Spleen (tissue), 7 donors: ENCODE results near the gene EPB41L4B.

ENCODE experiments used
- POLR2A ChIP-seq, 3 donors: fragments of 450-650 bp; IDR thresholded peaks; one replicate each; pipeline ENCODE4 v1.5.1; 2017; ENCODE audit warnings: antibody characterized with exemption in 3 of 3, mild to moderate bottlenecking in 1 of 3
- POLR2AphosphoS5 ChIP-seq, 3 donors: sonication (generic); formaldehyde crosslinking; IDR thresholded peaks; one replicate each; pipeline ENCODE4 v1.5.1; 2017; ENCODE audit warnings: antibody characterized with exemption in 3 of 3
- TF ChIP-seq, protein P1 (sequence below), 11 experiments: fragments of 200-600 bp in 7 of 11; fragments of 450-650 bp in 4 of 11; sonication (generic) in 4 of 11; IDR thresholded peaks in 8 of 11; conservative IDR thresholded peaks in 3 of 11; 1 replicate in 7 of 11; 2 replicates in 4 of 11; pipeline versions ENCODE4 v1.4.0 to v1.8.0; 2016 to 2021; ENCODE audit warnings: antibody characterized with exemption in 11 of 11, inconsistent platforms in 4 of 11, mild to moderate bottlenecking in 1 of 11
- donor health status: DM: no; HTN: no; CAD: no; lungs with moderate emphysema.
- donor health status: DM: no; HTN: no; CAD: no.
- donor health status: DM: no; HTN: no; CAD: no.

DNA sequence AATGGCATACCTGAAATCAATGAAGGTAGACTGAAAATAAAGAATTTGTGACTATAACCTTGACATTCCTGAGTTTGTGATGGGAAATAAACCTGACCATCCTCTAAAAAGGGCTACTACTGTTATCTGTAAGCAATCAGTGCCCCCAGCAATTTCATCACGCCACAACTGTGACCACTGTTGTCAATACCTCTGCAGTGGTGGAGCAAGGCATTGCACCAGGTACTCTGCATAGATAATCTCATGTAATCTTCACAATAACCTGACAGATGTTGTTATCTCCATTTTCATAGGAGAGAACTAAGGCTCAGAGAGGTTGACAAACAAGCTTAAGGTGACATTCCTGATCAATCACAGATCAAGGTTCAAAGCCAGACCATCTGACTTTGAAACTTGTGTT lies 115.3 kb downstream of the EPB41L4B start:
- no peak for TF ChIP-seq POLR2A (IDR thresholded peaks at IDR 0.05)
- TF ChIP-seq, protein P1, sequence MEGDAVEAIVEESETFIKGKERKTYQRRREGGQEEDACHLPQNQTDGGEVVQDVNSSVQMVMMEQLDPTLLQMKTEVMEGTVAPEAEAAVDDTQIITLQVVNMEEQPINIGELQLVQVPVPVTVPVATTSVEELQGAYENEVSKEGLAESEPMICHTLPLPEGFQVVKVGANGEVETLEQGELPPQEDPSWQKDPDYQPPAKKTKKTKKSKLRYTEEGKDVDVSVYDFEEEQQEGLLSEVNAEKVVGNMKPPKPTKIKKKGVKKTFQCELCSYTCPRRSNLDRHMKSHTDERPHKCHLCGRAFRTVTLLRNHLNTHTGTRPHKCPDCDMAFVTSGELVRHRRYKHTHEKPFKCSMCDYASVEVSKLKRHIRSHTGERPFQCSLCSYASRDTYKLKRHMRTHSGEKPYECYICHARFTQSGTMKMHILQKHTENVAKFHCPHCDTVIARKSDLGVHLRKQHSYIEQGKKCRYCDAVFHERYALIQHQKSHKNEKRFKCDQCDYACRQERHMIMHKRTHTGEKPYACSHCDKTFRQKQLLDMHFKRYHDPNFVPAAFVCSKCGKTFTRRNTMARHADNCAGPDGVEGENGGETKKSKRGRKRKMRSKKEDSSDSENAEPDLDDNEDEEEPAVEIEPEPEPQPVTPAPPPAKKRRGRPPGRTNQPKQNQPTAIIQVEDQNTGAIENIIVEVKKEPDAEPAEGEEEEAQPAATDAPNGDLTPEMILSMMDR (IDR thresholded peaks at IDR 0.05 in 8 of 11, conservative IDR thresholded peaks at IDR 0.05 in 3 of 11) = no peak
- no peak for TF ChIP-seq POLR2AphosphoS5 (IDR thresholded peaks at IDR 0.05)
